Measurements from ENCODE around the gene PACRG. TPM values are rescaled to one million over a fixed set of nuclear protein-coding genes. Genes with fewer than 3 reads are reported as not detected.

The PACRG gene
- polyA plus RNA-seq, 1 donor (not counting 4 experiments of a cell fraction or from before 2014, with no cell fraction given): 0.31 TPM

GRCh38 chr6:162887981-162888689 is 160.4 kb downstream of the PACRG start:
- Histone ChIP-seq H3K9ac (ENCODE audit: control insufficient read depth, extremely low read depth, insufficient read depth, low read length) (no peak overlapping the region), H2AFZ (ENCODE audit: control insufficient read depth, low read length) (no peak overlapping the region), H3K79me2 (ENCODE audit: control insufficient read depth, insufficient read depth, low read length) (no peaks in the 10 kb centered on the region), H3K9me3 (ENCODE audit: control insufficient read depth, low read depth, low read length) (no peaks in the 10 kb centered on the region), H3K36me3 (ENCODE audit: control insufficient read depth in 2 of 2, extremely low read depth in 1 of 2, insufficient read depth in 2 of 2, low read length in 2 of 2) (no peaks in the 10 kb centered on the region), H3K4me3 (ENCODE audit: control insufficient read depth in 2 of 3, extremely low read depth in 1 of 3, insufficient read depth in 2 of 3, low read depth in 1 of 3, low read length in 3 of 3) (no peak overlapping the region), H3K4me1 (ENCODE audit: control insufficient read depth, extremely low read depth, insufficient read depth, low read length) (no peaks in the 10 kb centered on the region), H3K4me2 (ENCODE audit: control insufficient read depth, extremely low read depth, insufficient read depth, low read depth, low read length) (no peak overlapping the region), H3K27me3 (ENCODE audit: control insufficient read depth, extremely low read depth, insufficient read depth, low read length) (no peaks in the 10 kb centered on the region), H4K20me1 (ENCODE audit: control insufficient read depth, extremely low read depth, insufficient read depth, low read length) (no peaks in the 10 kb centered on the region), H3K9me1 (ENCODE audit: control insufficient read depth, extremely low read depth, insufficient read depth, low read length) (no peaks in the 10 kb centered on the region), H3K27ac (ENCODE audit: control insufficient read depth, insufficient read depth, low read length) (no peak overlapping the region)
- dilution Hi-C loops (cut with MboI; ENCODE audit: extremely low pct_ligation_motif_present, low sequenced_read_pairs): no loop called here
- FAIRE-seq (no peak), DNase-seq (ENCODE audit: low read depth, low spot score) (no peak)
- no peak for TF ChIP-seq CTCF (optimal IDR thresholded peaks at IDR 0.05 in 1 of 3, IDR thresholded peaks at IDR 0.05 in 1 of 3, conservative IDR thresholded peaks at IDR 0.05 in 1 of 3; ENCODE audit: extremely low read depth in 1 of 3, insufficient read depth in 2 of 3, low read length in 3 of 3)
- TF ChIP-seq EZH2 (IDR thresholded peaks at IDR 0.05; ENCODE audit: low read length): no peak

- dilution Hi-C loops (cut with MboI; ENCODE audit: extremely low pct_ligation_motif_present, low sequenced_read_pairs): no loop called here
- no peak for DNase-seq (ENCODE audit: low read depth, low spot score)
- Histone ChIP-seq H3K27me3 (ENCODE audit: control insufficient read depth, extremely low read depth, insufficient read depth, low read length) (no peaks in the 10 kb centered on the region), H3K9me3 (ENCODE audit: control insufficient read depth, low read depth, low read length) (no peaks in the 10 kb centered on the region), H3K9me1 (ENCODE audit: control insufficient read depth, extremely low read depth, insufficient read depth, low read length) (no peaks in the 10 kb centered on the region), H3K79me2 (ENCODE audit: control insufficient read depth, insufficient read depth, low read length) (no peaks in the 10 kb centered on the region), H4K20me1 (ENCODE audit: control insufficient read depth, extremely low read depth, insufficient read depth, low read length) (no peaks in the 10 kb centered on the region), H3K4me1 (ENCODE audit: control insufficient read depth, extremely low read depth, insufficient read depth, low read length) (no peaks in the 10 kb centered on the region), H3K36me3 (ENCODE audit: control insufficient read depth in 2 of 2, extremely low read depth in 1 of 2, insufficient read depth in 2 of 2, low read length in 2 of 2) (no peaks in the 10 kb centered on the region), H3K4me3 (ENCODE audit: control insufficient read depth in 2 of 3, extremely low read depth in 1 of 3, insufficient read depth in 2 of 3, low read depth in 1 of 3, low read length in 3 of 3) (no peak overlapping the region), H3K27ac (ENCODE audit: control insufficient read depth, insufficient read depth, low read length) (no peak overlapping the region), H2AFZ (ENCODE audit: control insufficient read depth, low read length) (no peak overlapping the region), H3K4me2 (ENCODE audit: control insufficient read depth, extremely low read depth, insufficient read depth, low read depth, low read length) (no peak overlapping the region), H3K9ac (ENCODE audit: control insufficient read depth, extremely low read depth, insufficient read depth, low read length) (no peak overlapping the region)
- FAIRE-seq: no peak
- no peak for TF ChIP-seq EZH2 (IDR thresholded peaks at IDR 0.05; ENCODE audit: low read length)
- TF ChIP-seq CTCF (optimal IDR thresholded peaks at IDR 0.05 in 1 of 3, IDR thresholded peaks at IDR 0.05 in 1 of 3, conservative IDR thresholded peaks at IDR 0.05 in 1 of 3; ENCODE audit: extremely low read depth in 1 of 3, insufficient read depth in 2 of 3, low read length in 3 of 3): no peak
Observed at GRCh38 chr6:162889303-162889702, 161.5 kb downstream of the PACRG start.
